ENCODE results near the gene TEX261.
"Not testable (repeated sequence)": the region's sequence is repeated elsewhere in the genome, so short reads cannot be mapped to it uniquely, and the experiment has no call there.

The TEX261 gene

DNA sequence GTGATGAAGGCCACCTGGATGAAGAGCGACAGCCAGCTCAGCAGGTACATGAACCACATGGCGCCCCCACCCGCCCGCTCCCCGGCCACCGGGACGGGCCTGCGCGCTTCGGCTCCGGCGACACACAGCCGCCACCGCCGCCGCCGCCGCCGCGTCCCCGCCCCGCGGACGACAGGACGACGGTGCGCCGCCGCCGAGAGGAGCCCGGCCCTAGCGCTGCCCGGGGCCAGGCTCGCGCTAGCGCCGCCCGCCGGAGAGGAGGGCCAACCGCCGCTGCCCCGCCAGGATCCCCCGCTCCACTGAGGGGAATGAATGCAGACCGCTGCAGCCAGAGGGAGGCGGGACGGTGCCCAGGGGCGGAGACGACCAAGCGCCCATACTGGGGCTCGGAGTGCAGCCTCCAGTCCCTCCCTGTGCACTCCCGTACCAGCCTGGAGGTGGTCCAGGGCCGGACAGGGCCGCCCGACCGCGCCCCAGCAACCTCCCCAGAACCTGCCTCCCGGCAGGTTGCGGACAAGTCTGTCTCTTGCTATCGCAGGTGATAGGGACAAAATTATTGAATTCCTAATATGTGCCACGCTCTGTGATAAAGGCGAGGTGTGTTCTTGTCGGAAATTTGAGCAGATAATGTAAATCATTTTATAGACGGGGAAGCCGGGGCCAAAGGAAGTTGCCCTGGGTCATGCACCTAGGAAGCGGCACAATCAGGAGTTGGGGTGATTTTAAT lies at the start of gene TEX261:
Gene TEX261, minus strand, starts transcription at position 175 of the 727 bp plus-strand sequence. Its CDS starts 116 bp downstream, at position 59.
- peak; percentile 97 for TF ChIP-seq CTCF (IDR thresholded peaks at IDR 0.05; ENCODE audit: borderline replicate concordance, control extremely low read depth, extremely low read depth, insufficient read depth, missing control alignments)
- DNase-seq (ENCODE audit: low spot score): peak; percentile 95
- in situ Hi-C loops (cut with MboI; ENCODE audit: low sequenced_read_pairs, unreplicated experiment): no loop called here

DNA sequence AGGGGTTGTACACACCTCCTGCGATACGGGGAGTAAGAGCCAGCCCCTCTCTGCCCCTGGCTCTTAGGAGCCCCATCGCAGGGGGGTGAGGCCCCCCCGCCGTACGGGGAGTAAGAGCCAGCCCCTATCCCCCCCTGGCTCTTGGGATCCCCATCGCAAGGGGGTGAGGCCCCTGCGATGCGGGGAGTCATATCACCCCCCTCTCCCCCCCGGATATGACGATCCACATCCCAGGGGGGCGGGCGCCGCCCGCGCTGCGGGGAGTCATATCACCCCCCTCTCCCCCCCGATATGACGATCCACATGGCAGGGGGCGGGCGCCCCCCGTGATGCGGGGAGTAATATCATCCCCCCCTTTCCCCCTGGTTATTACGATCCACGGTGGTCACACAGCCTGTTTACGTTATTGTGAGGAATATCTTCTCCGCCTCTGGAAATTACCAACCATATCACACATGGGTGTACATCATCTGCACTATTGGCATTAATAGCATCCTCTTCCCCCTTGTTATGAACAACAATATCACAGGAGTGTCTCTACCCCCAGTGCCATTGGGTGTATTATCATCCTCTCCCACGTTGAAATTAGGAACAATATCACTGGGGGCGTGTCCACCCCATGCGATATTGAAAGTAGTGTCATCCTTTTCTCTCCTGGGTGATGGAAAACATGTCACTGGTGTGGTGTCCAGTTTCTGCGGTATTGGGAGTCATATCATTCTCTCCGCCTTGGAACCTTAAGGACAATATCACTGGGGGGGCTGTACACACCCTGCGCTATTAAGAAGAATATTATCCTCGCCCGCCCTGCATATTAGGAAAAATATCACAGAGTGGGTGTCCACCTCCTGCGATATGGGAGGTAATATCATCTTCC lies 49.1 kb upstream of the TEX261 start:
- in situ Hi-C loops (cut with MboI; ENCODE audit: low sequenced_read_pairs, unreplicated experiment): loop anchor here (25.0 kb wide), 1 partner anchor 469 kb away; no protein-coding TSS in a partner anchor
- TF ChIP-seq CTCF (IDR thresholded peaks at IDR 0.05; ENCODE audit: borderline replicate concordance, control extremely low read depth, extremely low read depth, insufficient read depth, missing control alignments): no peak
- no peak for DNase-seq (ENCODE audit: low spot score)

- DNase-seq (ENCODE audit: low spot score): no peak
- in situ Hi-C loops (cut with MboI; ENCODE audit: low sequenced_read_pairs, unreplicated experiment): loop anchor here (25.0 kb wide), 1 partner anchor 470 kb away; no protein-coding TSS in a partner anchor
Observed at GRCh38 chr2:71042287-71042686, 47.6 kb upstream of the TEX261 start.

DNA sequence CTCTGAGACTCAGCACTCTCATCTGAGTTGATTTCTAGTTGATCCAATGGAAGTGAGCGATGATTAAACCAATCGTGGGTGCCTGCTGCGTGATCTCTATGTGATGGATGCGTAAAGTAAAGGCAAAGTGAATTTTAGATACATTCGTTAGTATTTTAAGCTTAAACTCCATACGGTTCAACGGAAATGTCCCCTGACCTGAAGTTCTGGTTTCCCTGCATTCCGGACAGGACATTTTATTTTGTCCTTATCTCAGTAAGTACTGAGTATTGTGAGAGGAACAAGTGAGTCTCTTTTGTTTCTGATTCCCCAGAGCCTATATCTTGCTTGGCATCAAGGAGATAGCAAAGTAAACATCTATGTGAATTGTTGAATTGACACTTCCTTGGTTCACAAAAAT lies 41.6 kb upstream of the TEX261 start:
- in situ Hi-C loops (cut with MboI; ENCODE audit: low sequenced_read_pairs, unreplicated experiment): loop anchor here (25.0 kb wide), 1 partner anchor 476 kb away; no protein-coding TSS in a partner anchor

More at GRCh38 chr2:71042287-71042686, 47.6 kb upstream of the TEX261 start:
- no peak for TF ChIP-seq CTCF (IDR thresholded peaks at IDR 0.05; ENCODE audit: borderline replicate concordance, control extremely low read depth, extremely low read depth, insufficient read depth, missing control alignments)

DNA sequence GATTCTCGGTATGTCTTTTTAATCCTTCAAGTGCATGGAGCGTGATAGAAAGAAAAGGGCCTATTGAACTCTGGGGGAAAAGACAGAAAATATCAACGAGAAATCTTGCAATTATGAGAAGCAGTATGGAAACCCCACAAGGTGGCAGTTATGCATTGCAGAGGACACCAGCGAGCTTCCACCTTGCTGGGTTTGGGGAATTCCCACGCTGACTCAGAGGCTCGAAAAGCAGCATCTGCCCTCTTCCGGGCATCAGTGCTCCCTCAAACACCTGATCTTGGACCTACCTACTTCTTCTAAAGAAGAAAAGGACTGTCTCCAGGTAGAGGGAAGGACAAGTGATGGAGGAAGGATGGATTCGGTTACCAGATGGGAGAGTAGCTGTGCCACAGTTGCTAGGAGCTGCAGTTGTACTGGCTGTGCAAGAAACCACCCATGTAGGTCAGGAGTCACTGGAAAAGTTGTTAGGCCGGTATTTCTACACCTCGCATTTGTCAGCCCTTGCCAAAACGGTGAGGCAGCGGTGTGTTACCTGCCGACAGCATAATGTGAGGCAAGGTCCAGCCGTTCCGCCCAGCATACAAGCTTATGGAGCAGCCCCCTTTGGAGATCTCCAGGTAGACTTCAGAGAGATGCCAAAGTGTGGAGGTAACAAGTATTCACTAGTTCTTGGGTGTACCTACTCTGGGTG lies 29.0 kb upstream of the TEX261 start:
- in situ Hi-C loops (cut with MboI; ENCODE audit: low sequenced_read_pairs, unreplicated experiment): not testable (repeated sequence)
- peak; percentile 42 for TF ChIP-seq CTCF (IDR thresholded peaks at IDR 0.05; ENCODE audit: borderline replicate concordance, control extremely low read depth, extremely low read depth, insufficient read depth, missing control alignments)
- peak; percentile 37 for DNase-seq (ENCODE audit: low spot score)

More for the DNA sequence above, 41.6 kb upstream of the TEX261 start:
- DNase-seq (ENCODE audit: low spot score): not testable (repeated sequence)

- DNase-seq (ENCODE audit: low spot score); in situ Hi-C loops (cut with MboI; ENCODE audit: low sequenced_read_pairs, unreplicated experiment): not testable (repeated sequence)
Observed at GRCh38 chr2:71021394-71021793, 26.7 kb upstream of the TEX261 start.

GRCh38 chr2:71019989-71020388 lies 25.3 kb upstream of the TEX261 start:
- DNase-seq (ENCODE audit: low spot score); in situ Hi-C loops (cut with MboI; ENCODE audit: low sequenced_read_pairs, unreplicated experiment): not testable (repeated sequence)

Measured in GM13976 (cell line).